ENCODE measurements around the gene SMYD1. TPM values are rescaled to one million over a fixed set of nuclear protein-coding genes. Genes with fewer than 3 reads are reported as not detected.

SMYD1 gene
- not detected in 2 replicates for total RNA-seq

GRCh38 chr2:88067598-88067997, at the start of gene SMYD1:
Gene SMYD1, plus strand, starts transcription at chr2:88067825. Its CDS starts 40 bp downstream, at chr2:88067865.

DNA sequence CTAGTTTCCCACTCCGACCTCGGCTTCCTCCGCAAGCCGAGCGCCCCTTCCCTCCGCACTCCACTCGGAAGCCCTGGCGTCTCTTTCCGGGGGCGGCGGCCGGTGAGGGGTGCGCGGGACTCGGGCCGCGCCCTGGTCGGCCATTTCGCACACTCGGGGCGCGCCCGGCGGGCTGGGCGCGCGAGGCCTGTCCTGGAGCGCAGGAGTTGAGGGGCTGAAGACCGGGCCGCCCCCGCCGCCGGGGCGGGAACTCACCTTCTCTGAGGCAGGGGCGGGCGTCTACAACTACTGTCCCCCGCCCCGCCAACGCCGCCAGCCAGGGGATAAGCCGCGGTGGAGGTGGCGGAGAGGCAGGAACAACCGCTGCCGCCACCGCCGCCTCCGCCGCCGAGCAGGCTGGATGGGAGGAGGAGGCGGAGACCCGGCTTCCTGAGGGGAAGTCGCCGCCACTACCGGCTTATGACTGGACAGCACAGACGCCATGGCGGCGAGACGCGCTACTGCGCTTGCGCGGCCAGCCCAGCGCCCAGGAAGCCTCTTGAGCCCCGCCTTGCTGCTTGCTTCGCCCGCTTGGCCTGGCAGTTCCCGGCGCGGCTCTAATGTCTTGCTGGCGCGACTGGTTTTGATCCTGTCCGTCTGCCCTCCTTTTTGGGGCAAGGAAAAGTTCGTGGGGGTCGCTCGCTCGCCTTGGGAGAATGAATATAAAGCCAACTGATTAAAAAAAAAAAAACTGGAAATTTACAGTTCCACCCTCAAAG, 12.1 kb upstream of the SMYD1 start, which contains the start of gene KRCC1:
Gene KRCC1 (minus strand): TSS at position 413 of the 758 bp plus-strand sequence. CDS start 27,220 bp downstream, outside the sequence.

GRCh38 chr2:88127888-88128653, 60.4 kb downstream of the SMYD1 start, which contains the start of gene FABP1:
Gene FABP1, minus strand, starts transcription at chr2:88128062. Its CDS starts 45 bp downstream, at chr2:88128017.

Small RNAs within 50 kb of the gene (small RNA-seq; reads per million reads assigned to genes)
- not detected for gene MIR4780

Other genes starting within 250 kb of the SMYD1 start
- 1.3 and 6.0 TPM in 2 replicates for gene RGPD2, start 242.0 kb upstream of the SMYD1 start, total RNA-seq
- gene RNU2-63P, start 51.3 kb upstream of the SMYD1 start, total RNA-seq = under 0.01 TPM in 1 of 2 replicates, not detected in the other
- gene KRCC1, start 12.0 kb upstream of the SMYD1 start, total RNA-seq = 19.6 and 24.5 TPM in 2 replicates
- not detected in 2 replicates for gene FABP1, start 60.2 kb downstream of the SMYD1 start, total RNA-seq
- 18.7 and 27.9 TPM in 2 replicates for gene THNSL2, start 102.5 kb downstream of the SMYD1 start, total RNA-seq

Measured in hair follicle dermal papilla cell (primary cell).